ENCODE results near the gene TTC17. TPM values are rescaled to one million over a fixed set of nuclear protein-coding genes. Genes with fewer than 3 reads are reported as not detected.
A peak's percentile ranks its signal among the peaks of the same experiment; 100 is the strongest.

Gene TTC17
- total RNA-seq, 2 experiments from 2014 or later, result 71.3 to 84.2 TPM

DNA sequence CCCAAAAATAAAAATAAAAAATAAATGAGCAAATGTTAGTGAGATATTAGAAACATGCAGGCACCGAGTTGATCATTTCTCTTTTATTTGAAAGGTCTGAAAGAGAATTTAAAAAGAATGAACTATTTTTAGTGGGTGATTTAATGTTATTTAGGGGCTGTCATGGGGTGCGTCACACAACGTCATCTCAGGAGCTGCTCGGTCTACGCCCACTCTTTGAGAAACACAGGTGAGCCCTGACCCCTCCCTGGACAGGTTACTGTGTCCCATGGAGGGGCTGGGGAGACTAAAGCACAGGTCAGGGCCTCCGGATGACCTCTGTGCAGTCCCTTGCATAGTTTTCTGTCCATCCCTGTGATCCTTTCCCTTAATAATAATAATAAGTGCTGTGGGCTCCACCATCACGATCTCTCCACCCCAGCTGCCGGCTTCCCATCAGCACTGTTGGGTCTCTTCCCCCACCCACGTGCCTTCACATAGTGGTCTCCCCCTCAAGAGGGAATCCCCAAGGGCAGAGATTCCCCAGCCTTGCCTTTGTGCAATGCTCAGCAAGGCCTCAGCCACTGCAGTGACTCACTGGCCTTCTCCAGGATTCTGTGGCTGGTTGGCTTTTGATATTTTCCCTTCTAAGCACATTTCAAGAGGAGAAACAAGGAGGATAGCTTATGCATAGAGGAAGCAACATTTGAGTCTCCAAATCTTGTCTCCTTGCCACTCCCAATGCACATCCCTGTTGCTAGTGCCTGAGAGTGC lies 159.9 kb downstream of the TTC17 start:
- no peak overlapping the region for H3K27ac ChIP-seq (ENCODE audit: low read depth, low read length, poor library complexity, severe bottlenecking)
- H3K4me1 ChIP-seq (ENCODE audit: insufficient read depth, low read length, poor library complexity, severe bottlenecking), result no peaks in the 10 kb centered on the region
- no peaks in the 10 kb centered on the region for H4K20me1 ChIP-seq (ENCODE audit: insufficient read depth, low read length)
- no peaks in the 10 kb centered on the region for H3K9me2 ChIP-seq (ENCODE audit: insufficient read depth, low read length)
- CTCF ChIA-PET (ENCODE audit: unreplicated experiment), result no interaction called here
- no peak overlapping the region for H3K4me2 ChIP-seq (ENCODE audit: low read length)
- no peak for DNase-seq (ENCODE audit: low spot score)
- TF ChIP-seq CTCF (conservative IDR thresholded peaks at IDR 0.05; ENCODE audit: low read length) (no peak), EZH2phosphoT487 (IDR thresholded peaks at IDR 0.05; ENCODE audit: borderline replicate concordance, low read depth, low read length) (no peak)
- H3K9me3 ChIP-seq (ENCODE audit: low read length), result no peaks in the 10 kb centered on the region
- no peaks in the 10 kb centered on the region for H3K36me3 ChIP-seq (ENCODE audit: insufficient read depth, low read length)
- no peak overlapping the region for H2AFZ ChIP-seq (ENCODE audit: low read length)
- no peaks in the 10 kb centered on the region for H3K79me2 ChIP-seq (ENCODE audit: insufficient read depth, low read depth, low read length)
- H3K4me3 ChIP-seq (ENCODE audit: low read depth, low read length, poor library complexity, severe bottlenecking), result no peak overlapping the region
- POLR2A ChIA-PET, result no interaction called here
- BruUV-seq (replicated peaks), result no TSS peak
- intact Hi-C loops (cut with micrococcal nuclease; ENCODE audit: unreplicated experiment), result no loop called here

GRCh38 chr11:43521471-43521870 lies 162.8 kb downstream of the TTC17 start:
- Histone ChIP-seq H4K20me1 (ENCODE audit: insufficient read depth, low read length) (no peaks in the 10 kb centered on the region), H3K9me2 (ENCODE audit: insufficient read depth, low read length) (no peaks in the 10 kb centered on the region), H3K4me3 (ENCODE audit: low read depth, low read length, poor library complexity, severe bottlenecking) (no peak overlapping the region), H3K36me3 (ENCODE audit: insufficient read depth, low read length) (no peaks in the 10 kb centered on the region), H3K79me2 (ENCODE audit: insufficient read depth, low read depth, low read length) (no peaks in the 10 kb centered on the region), H3K9me3 (ENCODE audit: low read length) (no peaks in the 10 kb centered on the region), H2AFZ (ENCODE audit: low read length) (no peak overlapping the region), H3K27ac (ENCODE audit: low read depth, low read length, poor library complexity, severe bottlenecking) (no peak overlapping the region), H3K4me1 (ENCODE audit: insufficient read depth, low read length, poor library complexity, severe bottlenecking) (no peaks in the 10 kb centered on the region), H3K4me2 (ENCODE audit: low read length) (no peak overlapping the region)
- no peak for DNase-seq (ENCODE audit: low spot score)
- BruUV-seq (replicated peaks), result no TSS peak
- intact Hi-C loops (cut with micrococcal nuclease; ENCODE audit: unreplicated experiment), result no loop called here
- ChIA-PET POLR2A (no interaction called here), CTCF (ENCODE audit: unreplicated experiment) (no interaction called here)
- no peak for TF ChIP-seq CTCF (conservative IDR thresholded peaks at IDR 0.05; ENCODE audit: low read length)
- no peak for TF ChIP-seq EZH2phosphoT487 (IDR thresholded peaks at IDR 0.05; ENCODE audit: borderline replicate concordance, low read depth, low read length)

GRCh38 chr11:43523632-43524031 lies 164.9 kb downstream of the TTC17 start:
- DNase-seq (ENCODE audit: low spot score), result peak; percentile 1
- Histone ChIP-seq H3K9me3 (ENCODE audit: low read length) (no peaks in the 10 kb centered on the region), H3K9me2 (ENCODE audit: insufficient read depth, low read length) (no peaks in the 10 kb centered on the region), H3K4me2 (ENCODE audit: low read length) (no peak overlapping the region), H2AFZ (ENCODE audit: low read length) (no peak overlapping the region), H3K4me1 (ENCODE audit: insufficient read depth, low read length, poor library complexity, severe bottlenecking) (no peaks in the 10 kb centered on the region), H3K4me3 (ENCODE audit: low read depth, low read length, poor library complexity, severe bottlenecking) (no peak overlapping the region), H3K27ac (ENCODE audit: low read depth, low read length, poor library complexity, severe bottlenecking) (no peak overlapping the region), H3K36me3 (ENCODE audit: insufficient read depth, low read length) (no peaks in the 10 kb centered on the region), H4K20me1 (ENCODE audit: insufficient read depth, low read length) (no peaks in the 10 kb centered on the region), H3K79me2 (ENCODE audit: insufficient read depth, low read depth, low read length) (no peaks in the 10 kb centered on the region)
- TF ChIP-seq EZH2phosphoT487 (IDR thresholded peaks at IDR 0.05; ENCODE audit: borderline replicate concordance, low read depth, low read length), result no peak
- TF ChIP-seq CTCF (conservative IDR thresholded peaks at IDR 0.05; ENCODE audit: low read length), result no peak
- BruUV-seq (replicated peaks), result no TSS peak
- ChIA-PET POLR2A (interaction anchor here (0.6 to 1.4 kb wide), 2 partner anchors 14 to 45 kb away, joined by 3 to 4 read pairs; no protein-coding TSS in a partner anchor), CTCF (ENCODE audit: unreplicated experiment) (no interaction called here)
- intact Hi-C loops (cut with micrococcal nuclease; ENCODE audit: unreplicated experiment), result no loop called here

All from OCI-LY7 (cell line).